Chondrocyte (in vitro differentiated cells): ENCODE results near the gene SLC6A19. TPM values are rescaled to one million over a fixed set of nuclear protein-coding genes. Genes with fewer than 3 reads are reported as not detected.

Source experiments
- DNase-seq: peaks from one replicate; pipeline ENCODE4 v3.0.0; 2021; ENCODE audit warnings: mixed read lengths, low spot score
- H3K27ac Mint-ChIP-seq: one replicate; pipeline ENCODE4 v1.8.0; 2021; ENCODE audit warnings: mild to moderate bottlenecking, moderate library complexity, mixed read lengths; ENCODE audit not compliant: unreplicated experiment
- H3K27me3 Mint-ChIP-seq: 2 replicates; pipeline ENCODE4 v1.8.0; 2021; ENCODE audit warnings: low read depth, mixed read lengths
- H3K36me3 Mint-ChIP-seq: 2 replicates; pipeline ENCODE4 v1.8.0; 2021; ENCODE audit warnings: low read depth, mixed read lengths
- H3K4me1 Mint-ChIP-seq: 2 replicates; pipeline ENCODE4 v1.8.0; 2021; ENCODE audit warnings: low read depth, mild to moderate bottlenecking, mixed read lengths
- H3K4me3 Mint-ChIP-seq: one replicate; pipeline ENCODE4 v1.8.0; 2021; ENCODE audit warnings: mild to moderate bottlenecking, moderate library complexity, mixed read lengths; ENCODE audit not compliant: unreplicated experiment
- H3K9me3 Mint-ChIP-seq: 2 replicates; pipeline ENCODE4 v1.8.0; 2021; ENCODE audit warnings: low read depth, mixed read lengths
- total RNA-seq: library from RNA; stranded (reverse); gene quantifications from 3 replicates; pipeline ENCODE4 v1.2.1, GENCODE V29; 2021
- TF ChIP-seq, protein P1 (sequence below): fragments of 200-600 bp; sonication (generic); IDR thresholded peaks from 2 replicates; pipeline ENCODE4 v1.5.0; 2021; ENCODE audit warnings: antibody characterized with exemption, mild to moderate bottlenecking, moderate library complexity

Gene SLC6A19
- total RNA-seq, 1 donor from 2014 or later = not detected

DNA sequence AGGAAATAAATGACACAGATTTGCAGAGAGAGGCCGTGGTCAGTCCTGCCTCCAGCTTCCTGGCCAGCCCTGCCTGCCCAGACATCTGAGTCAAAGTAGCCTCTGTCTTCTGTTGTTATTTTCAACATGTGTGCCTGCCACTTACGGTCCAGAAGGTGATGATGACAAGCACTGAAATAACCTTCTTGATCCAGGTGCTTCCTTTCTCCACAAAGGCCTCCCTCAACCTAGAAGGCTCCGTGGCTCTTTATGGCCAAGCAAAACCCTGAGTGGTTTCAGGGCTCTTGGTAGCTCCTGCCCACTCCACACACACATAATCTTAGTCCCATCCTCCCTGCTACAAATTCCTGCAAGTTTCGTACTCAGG is 34.1 kb upstream of the SLC6A19 start:
- TF ChIP-seq, protein P1, sequence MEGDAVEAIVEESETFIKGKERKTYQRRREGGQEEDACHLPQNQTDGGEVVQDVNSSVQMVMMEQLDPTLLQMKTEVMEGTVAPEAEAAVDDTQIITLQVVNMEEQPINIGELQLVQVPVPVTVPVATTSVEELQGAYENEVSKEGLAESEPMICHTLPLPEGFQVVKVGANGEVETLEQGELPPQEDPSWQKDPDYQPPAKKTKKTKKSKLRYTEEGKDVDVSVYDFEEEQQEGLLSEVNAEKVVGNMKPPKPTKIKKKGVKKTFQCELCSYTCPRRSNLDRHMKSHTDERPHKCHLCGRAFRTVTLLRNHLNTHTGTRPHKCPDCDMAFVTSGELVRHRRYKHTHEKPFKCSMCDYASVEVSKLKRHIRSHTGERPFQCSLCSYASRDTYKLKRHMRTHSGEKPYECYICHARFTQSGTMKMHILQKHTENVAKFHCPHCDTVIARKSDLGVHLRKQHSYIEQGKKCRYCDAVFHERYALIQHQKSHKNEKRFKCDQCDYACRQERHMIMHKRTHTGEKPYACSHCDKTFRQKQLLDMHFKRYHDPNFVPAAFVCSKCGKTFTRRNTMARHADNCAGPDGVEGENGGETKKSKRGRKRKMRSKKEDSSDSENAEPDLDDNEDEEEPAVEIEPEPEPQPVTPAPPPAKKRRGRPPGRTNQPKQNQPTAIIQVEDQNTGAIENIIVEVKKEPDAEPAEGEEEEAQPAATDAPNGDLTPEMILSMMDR = no peak
- Mint-ChIP-seq H3K27me3 (peaks cover 27% of the 10 kb centered on the region), H3K4me3 (no peak overlapping the region), H3K27ac (no peak overlapping the region), H3K36me3 (no peaks in the 10 kb centered on the region), H3K4me1 (peaks cover 4% of the 10 kb centered on the region), H3K9me3 (no peaks in the 10 kb centered on the region)
- DNase-seq = no peak

DNA sequence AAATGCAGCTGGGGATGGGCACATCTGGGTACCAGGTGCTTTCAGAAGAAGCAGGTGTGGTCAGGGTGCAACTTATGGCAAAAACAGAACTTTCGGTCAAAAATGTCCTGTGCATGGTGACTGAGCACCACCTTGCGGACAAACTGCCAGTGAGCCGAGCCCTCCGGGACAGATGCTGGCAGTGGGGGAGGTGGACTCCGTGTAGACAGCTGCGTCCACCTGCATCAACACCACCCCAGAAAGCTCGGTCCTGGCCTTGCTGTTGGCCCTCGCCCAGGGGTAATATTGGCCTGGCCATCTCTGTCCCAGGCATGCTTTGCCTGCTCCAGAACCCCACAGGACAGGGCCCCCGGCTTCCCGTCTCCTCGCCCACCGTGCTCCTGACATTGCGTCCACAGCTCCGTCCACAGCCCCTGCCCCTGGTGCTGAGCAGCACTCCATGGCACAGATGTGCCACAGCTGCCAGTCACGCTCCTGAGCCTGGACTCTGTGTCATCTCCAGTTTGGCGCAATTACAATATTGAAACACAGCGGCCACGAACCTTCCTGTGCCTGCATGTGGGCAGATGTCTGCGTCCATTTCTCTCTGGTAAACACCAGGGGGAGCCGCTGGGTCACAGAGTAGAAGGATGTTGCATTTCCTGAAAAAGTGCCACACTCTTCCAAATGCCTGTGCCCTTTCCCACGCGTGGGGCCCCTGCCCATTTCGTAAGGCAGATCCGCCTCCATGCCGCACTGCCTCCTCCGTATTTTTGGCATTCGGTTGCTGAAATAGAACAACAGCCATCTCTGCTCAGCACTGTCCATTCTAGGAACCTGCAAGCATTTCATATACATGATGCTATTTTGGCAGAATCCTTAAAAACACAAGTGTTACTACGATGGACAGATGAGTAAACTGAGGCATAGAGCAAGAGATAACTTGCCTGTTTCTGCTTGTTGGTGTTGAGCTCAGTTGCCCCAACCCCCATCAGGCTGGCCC is 33.4 kb upstream of the SLC6A19 start:
- DNase-seq = peak; percentile 87
- H3K4me3 Mint-ChIP-seq = peak overlapping the region; percentile 65
- H3K4me1 Mint-ChIP-seq = peaks cover 4% of the 10 kb centered on the region
- H3K9me3 Mint-ChIP-seq = no peaks in the 10 kb centered on the region
- no peak overlapping the region for H3K27ac Mint-ChIP-seq
- H3K36me3 Mint-ChIP-seq = no peaks in the 10 kb centered on the region
- TF ChIP-seq, protein P1 = peak; percentile 83
- H3K27me3 Mint-ChIP-seq = peaks cover 23% of the 10 kb centered on the region

DNA sequence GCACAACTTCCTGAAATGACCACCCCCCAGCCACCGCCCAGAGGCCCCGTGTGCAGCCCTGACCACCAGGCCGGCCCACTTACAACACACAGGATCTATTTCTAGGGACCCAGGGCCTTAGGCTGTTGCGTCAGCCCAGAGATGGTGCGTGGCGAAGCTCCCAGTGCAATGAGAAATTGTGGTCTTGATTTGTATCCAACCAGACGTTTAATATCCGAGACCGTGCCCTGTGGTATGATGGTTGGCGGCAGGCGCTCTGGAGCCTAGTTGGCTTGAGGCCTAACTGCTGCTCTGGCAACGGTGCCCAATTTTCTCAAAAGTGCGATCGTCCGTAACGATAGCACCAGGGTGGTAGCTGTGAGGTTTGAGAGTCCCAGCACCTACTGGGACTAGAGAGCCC is 32.6 kb upstream of the SLC6A19 start:
- H3K9me3 Mint-ChIP-seq = no peaks in the 10 kb centered on the region
- TF ChIP-seq, protein P1 = no peak
- peaks cover 22% of the 10 kb centered on the region for H3K27me3 Mint-ChIP-seq
- DNase-seq = no peak
- no peak overlapping the region for H3K4me3 Mint-ChIP-seq
- H3K4me1 Mint-ChIP-seq = peaks cover 4% of the 10 kb centered on the region
- H3K36me3 Mint-ChIP-seq = no peaks in the 10 kb centered on the region
- no peak overlapping the region for H3K27ac Mint-ChIP-seq

DNA sequence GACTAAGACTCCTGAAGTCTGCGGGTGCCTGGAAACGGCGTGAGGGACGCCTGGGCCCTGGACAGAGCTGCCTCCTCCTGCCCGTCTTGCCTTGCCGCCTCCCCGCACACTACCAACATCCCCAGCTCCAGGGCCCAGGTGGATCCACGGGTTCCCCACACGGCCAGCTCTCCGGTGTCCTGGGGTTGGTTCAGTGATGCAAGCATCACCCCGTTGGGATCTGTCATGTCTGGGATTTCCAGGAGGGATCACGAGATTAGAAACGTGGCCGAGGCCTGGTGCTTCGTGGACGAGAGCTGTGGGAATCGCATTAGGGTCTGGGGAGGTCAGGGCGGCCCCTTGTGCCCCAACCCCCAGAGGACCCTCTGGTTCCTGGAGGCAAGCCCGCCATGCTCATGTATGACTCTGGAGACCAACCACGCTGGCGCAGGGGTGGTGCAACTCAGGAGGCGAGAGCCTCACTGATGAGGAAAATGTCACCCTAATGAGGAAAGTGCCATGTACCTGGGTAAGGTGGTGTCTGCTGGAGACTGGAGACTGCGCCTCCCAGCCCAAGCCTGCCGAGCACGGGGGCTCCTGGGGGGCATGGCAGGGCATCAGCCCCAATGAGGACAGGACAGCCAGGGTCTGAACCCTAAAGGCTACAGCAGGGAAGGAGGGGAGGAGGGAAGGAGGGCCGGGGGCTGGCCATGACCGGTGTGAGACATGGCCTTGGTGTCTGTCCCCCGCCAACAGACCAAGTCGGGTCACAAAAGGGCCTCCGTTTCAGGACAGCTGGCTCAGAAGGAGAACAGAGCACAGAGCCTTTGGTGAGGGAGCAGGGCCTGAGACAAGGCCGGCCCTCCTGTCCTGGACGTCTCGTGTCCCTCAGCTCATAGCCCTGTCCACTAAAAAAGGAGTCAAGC is 31.9 kb upstream of the SLC6A19 start:
- H3K9me3 Mint-ChIP-seq = no peaks in the 10 kb centered on the region
- no peak overlapping the region for H3K27ac Mint-ChIP-seq
- DNase-seq = peak; percentile 78
- TF ChIP-seq, protein P1 = no peak
- H3K36me3 Mint-ChIP-seq = no peaks in the 10 kb centered on the region
- peaks cover 22% of the 10 kb centered on the region for H3K27me3 Mint-ChIP-seq
- H3K4me3 Mint-ChIP-seq = no peak overlapping the region
- peaks cover 4% of the 10 kb centered on the region for H3K4me1 Mint-ChIP-seq

DNA sequence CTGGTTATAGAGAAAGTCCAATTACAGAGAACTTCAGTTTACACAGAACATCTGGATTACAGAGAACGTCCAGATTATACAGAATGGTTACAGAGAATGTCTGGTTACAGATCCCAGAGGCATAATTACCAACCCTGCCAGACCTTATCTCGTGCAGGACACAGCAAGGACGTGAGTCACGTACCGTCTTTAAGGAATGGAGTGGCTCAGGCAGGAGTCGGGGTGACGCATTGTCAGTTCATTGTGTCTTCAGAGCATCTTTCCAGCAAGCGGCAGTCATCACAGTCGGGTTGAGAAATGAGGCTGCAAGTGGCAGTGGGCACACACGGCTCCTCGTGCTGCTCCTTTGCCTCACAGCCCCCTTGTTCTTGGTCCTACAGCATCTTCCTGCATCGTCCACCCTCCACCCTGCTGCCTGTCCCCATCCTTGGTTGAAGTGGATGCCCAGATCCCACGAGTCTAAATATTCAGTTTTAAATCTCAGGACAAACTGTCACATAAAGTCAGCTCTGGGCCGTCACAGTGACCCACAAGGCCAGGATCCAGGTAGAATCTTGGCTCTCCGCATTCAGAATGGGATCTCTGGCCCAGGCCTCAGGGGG is 30.0 kb upstream of the SLC6A19 start:
- Mint-ChIP-seq H3K36me3 (no peaks in the 10 kb centered on the region), H3K27ac (no peak overlapping the region), H3K27me3 (peaks cover 19% of the 10 kb centered on the region), H3K9me3 (no peaks in the 10 kb centered on the region), H3K4me1 (peaks cover 4% of the 10 kb centered on the region), H3K4me3 (no peak overlapping the region)
- TF ChIP-seq, protein P1 = no peak
- peak; percentile 48 for DNase-seq
